ENCODE data around the gene CRHR2.

Gene CRHR2

GRCh38 chr7:30613366-30614325 lies 68.6 kb downstream of the CRHR2 start:
- no peak for DNase-seq

GRCh38 chr7:30612658-30613265 lies 69.5 kb downstream of the CRHR2 start:
- no peak for DNase-seq

- DNase-seq, result no peak
Observed at GRCh38 chr7:30605832-30606231, 76.4 kb downstream of the CRHR2 start.

DNA sequence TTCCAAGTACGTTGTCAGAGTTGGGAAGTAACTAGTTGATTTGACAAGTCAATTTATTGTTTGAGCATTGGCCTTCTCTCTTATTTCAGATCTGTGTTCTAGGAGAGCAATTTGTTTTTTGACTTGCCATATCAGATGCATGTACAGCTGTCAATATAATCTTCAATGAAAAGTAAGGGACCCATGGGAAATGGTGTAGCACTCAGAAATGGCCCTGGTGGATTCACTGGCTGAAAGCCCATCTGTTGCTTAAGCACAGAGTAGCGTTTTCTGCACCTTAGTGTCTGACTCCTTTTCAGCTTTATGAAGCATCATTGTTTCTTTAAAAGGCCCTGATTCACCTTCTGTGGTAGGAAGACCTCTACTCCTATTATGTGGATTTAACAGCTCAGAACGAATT lies 77.4 kb downstream of the CRHR2 start:
- DNase-seq, result no peak

Measured in NCI-H1930 (cell line).